Type B pancreatic cell (in vitro differentiated cells): ENCODE results near the gene SLC5A9. TPM values are rescaled to one million over a fixed set of nuclear protein-coding genes. Genes with fewer than 3 reads are reported as not detected.

Source experiments
- DNase-seq: peaks from one replicate; pipeline ENCODE4 v3.0.0; 2021; ENCODE audit warnings: mixed read lengths; ENCODE audit not compliant: unreplicated experiment; ENCODE audit errors: extremely low spot score
- H3K27ac Mint-ChIP-seq: 2 replicates; pipeline ENCODE4 v1.8.0; 2021; ENCODE audit warnings: mild to moderate bottlenecking, mixed read lengths
- H3K27me3 Mint-ChIP-seq: 2 replicates; pipeline ENCODE4 v1.8.0; 2021; ENCODE audit warnings: mixed read lengths
- H3K36me3 Mint-ChIP-seq: 2 replicates; pipeline ENCODE4 v1.8.0; 2021; ENCODE audit warnings: mixed read lengths
- H3K4me1 Mint-ChIP-seq: one replicate; pipeline ENCODE4 v1.8.0; 2021; ENCODE audit warnings: mixed read lengths; ENCODE audit not compliant: unreplicated experiment
- H3K4me3 Mint-ChIP-seq: 2 replicates; pipeline ENCODE4 v1.8.0; 2021; ENCODE audit warnings: mild to moderate bottlenecking, mixed read lengths
- H3K9me3 Mint-ChIP-seq: 2 replicates; pipeline ENCODE4 v1.8.0; 2021; ENCODE audit warnings: mixed read lengths
- total RNA-seq: library from RNA; stranded (reverse); gene quantifications from 2 replicates; pipeline ENCODE4 v1.2.1, GENCODE V29; 2021; ENCODE audit warnings: low replicate concordance
- TF ChIP-seq, protein P1 (sequence below): fragments of 200-600 bp; sonication (generic); conservative IDR thresholded peaks from 2 replicates; pipeline ENCODE4 v1.5.0; 2021; ENCODE audit warnings: antibody characterized with exemption, mild to moderate bottlenecking

The SLC5A9 gene
- total RNA-seq, 1 donor from 2014 or later, result 1.6 TPM

DNA sequence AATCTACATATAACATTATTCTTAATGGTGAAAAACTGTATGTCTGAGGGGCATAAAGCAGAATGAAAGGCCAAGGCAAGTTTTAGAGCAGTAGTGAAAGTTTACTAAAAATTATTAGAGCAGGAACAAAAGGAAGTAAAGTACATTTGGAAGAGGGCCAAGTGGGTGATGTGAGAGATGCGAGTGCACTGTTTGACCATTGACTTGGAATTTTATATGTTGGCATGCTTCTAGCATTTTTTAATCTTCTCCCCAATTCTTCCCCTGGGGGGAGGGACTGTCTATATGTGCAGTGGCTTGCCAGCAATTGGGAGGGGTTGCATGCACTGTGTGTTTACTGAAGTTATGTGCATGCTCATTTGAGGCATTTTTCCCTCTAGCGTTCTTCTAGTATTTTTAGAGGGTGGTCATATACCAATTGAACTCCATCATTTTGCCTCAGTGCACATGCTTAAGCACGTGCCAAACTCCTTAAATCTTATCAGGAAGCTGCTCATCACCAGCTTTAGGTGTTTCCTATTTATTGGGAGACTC is 36.1 kb upstream of the SLC5A9 start:
- H3K27ac Mint-ChIP-seq, result no peak overlapping the region
- no peaks in the 10 kb centered on the region for H3K4me1 Mint-ChIP-seq
- peaks cover 5% of the 10 kb centered on the region for H3K9me3 Mint-ChIP-seq
- H3K27me3 Mint-ChIP-seq, result no peaks in the 10 kb centered on the region
- no peak for DNase-seq
- no peaks in the 10 kb centered on the region for H3K36me3 Mint-ChIP-seq
- H3K4me3 Mint-ChIP-seq, result no peak overlapping the region
- TF ChIP-seq, protein P1, sequence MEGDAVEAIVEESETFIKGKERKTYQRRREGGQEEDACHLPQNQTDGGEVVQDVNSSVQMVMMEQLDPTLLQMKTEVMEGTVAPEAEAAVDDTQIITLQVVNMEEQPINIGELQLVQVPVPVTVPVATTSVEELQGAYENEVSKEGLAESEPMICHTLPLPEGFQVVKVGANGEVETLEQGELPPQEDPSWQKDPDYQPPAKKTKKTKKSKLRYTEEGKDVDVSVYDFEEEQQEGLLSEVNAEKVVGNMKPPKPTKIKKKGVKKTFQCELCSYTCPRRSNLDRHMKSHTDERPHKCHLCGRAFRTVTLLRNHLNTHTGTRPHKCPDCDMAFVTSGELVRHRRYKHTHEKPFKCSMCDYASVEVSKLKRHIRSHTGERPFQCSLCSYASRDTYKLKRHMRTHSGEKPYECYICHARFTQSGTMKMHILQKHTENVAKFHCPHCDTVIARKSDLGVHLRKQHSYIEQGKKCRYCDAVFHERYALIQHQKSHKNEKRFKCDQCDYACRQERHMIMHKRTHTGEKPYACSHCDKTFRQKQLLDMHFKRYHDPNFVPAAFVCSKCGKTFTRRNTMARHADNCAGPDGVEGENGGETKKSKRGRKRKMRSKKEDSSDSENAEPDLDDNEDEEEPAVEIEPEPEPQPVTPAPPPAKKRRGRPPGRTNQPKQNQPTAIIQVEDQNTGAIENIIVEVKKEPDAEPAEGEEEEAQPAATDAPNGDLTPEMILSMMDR, result no peak

DNA sequence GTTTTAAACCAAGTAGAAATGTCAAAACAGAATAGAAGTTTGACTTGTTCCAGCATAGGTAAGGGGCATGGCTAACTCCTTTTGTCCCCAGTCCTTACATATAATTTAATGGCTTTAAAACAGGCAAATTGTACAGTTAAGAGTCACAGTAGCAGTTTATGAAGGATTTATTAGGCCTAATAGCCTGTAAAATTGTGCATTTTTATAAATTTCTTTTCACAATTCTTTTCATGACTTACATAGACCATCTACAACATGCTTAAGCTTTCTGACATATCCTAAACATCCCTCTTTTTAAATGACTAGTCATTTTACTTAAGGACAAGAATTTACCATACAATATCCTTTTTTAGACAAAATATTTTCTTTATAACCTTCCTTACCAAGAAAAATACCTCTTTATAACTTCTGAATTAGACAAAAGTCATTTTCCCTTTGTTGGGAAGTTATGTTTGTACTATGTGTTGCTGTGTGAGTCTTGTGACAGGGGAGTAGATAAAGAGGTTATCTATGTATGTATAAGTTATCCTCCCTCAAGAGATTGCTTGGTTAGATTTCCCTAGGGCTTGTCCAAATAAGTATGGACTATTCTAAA is 34.5 kb upstream of the SLC5A9 start:
- no peak overlapping the region for H3K4me3 Mint-ChIP-seq
- no peak overlapping the region for H3K27ac Mint-ChIP-seq
- no peaks in the 10 kb centered on the region for H3K36me3 Mint-ChIP-seq
- TF ChIP-seq, protein P1, result no peak
- no peaks in the 10 kb centered on the region for H3K4me1 Mint-ChIP-seq
- H3K27me3 Mint-ChIP-seq, result no peaks in the 10 kb centered on the region
- peaks cover 5% of the 10 kb centered on the region for H3K9me3 Mint-ChIP-seq
- DNase-seq, result no peak

DNA sequence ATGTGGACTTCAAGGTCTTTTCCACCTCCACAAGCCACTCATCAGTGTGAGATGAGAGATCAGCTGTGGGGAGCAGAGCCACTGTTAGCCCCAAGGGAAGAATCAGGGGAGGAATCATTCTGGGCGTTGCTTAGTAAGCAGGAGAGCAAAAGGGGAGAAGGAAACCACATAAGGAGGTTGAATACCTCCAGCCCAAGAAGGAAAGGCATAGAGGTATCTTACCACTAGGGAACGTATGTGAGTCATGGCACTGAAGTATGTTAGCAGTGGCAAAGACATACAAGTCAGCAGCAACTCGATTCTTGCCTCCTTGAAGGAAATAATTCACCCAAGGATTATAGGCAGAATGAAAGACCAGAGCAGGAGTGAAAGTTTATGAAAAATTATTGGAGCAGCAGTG is 31.6 kb upstream of the SLC5A9 start:
- H3K4me1 Mint-ChIP-seq, result no peaks in the 10 kb centered on the region
- TF ChIP-seq, protein P1, result no peak
- no peaks in the 10 kb centered on the region for H3K36me3 Mint-ChIP-seq
- peaks cover 5% of the 10 kb centered on the region for H3K9me3 Mint-ChIP-seq
- H3K27ac Mint-ChIP-seq, result no peak overlapping the region
- peaks cover 3% of the 10 kb centered on the region for H3K27me3 Mint-ChIP-seq
- no peak overlapping the region for H3K4me3 Mint-ChIP-seq
- DNase-seq, result no peak

DNA sequence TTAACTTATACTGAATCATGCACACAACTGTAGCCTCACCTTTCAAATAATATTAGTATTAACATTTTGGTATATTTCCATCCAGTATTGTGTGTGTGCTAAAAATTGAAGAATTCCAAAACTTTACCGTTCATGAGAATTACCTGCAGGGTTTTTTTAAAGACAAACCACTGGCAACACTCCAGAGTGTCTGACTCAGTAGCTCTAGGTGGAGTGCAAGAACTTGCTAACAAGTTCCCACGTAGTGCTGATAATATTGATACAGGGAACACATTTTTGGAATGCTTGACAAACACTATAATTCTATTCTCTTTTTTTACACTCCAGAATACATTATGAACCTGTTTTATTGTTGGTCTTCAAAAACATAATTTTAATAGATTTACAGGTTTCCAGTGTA is 27.7 kb upstream of the SLC5A9 start:
- TF ChIP-seq, protein P1, result no peak
- no peak for DNase-seq
- H3K27me3 Mint-ChIP-seq, result peaks cover 11% of the 10 kb centered on the region
- H3K9me3 Mint-ChIP-seq, result no peaks in the 10 kb centered on the region
- no peak overlapping the region for H3K27ac Mint-ChIP-seq
- H3K4me3 Mint-ChIP-seq, result no peak overlapping the region
- peaks cover 2% of the 10 kb centered on the region for H3K4me1 Mint-ChIP-seq
- H3K36me3 Mint-ChIP-seq, result no peaks in the 10 kb centered on the region

DNA sequence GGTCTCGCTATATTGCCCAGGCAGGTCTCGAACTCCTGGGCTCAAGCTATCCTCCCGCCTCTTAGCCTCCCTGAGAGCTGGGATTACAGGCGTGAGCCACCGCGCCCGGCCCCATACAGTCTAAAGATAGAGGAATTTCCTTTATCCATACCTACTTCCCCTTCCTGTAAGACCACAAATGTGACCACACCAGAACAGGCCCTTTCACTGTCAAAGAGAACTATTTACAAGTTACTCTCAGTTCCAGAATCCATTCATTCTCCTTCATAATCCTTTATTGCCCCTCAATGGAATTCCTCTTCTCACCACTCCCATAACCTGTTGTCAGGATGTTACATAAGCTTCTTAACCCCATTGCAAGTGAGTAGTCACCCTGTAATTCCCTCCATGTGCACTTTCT is 26.3 kb upstream of the SLC5A9 start:
- TF ChIP-seq, protein P1, result no peak
- Mint-ChIP-seq H3K4me1 (peaks cover 6% of the 10 kb centered on the region), H3K4me3 (no peak overlapping the region), H3K27ac (no peak overlapping the region), H3K27me3 (peaks cover 14% of the 10 kb centered on the region), H3K36me3 (no peaks in the 10 kb centered on the region), H3K9me3 (no peaks in the 10 kb centered on the region)
- no peak for DNase-seq
